NOMO-1 treated with DMSO at 0.1 percent for 48 hours (cell line): ENCODE data around the gene BSPRY.

Experiments
- DNase-seq: peaks from one replicate; lab custom pipeline; 2025; ENCODE audit not compliant: unreplicated experiment; lab: John Stamatoyannopoulos, UW

BSPRY gene

DNA sequence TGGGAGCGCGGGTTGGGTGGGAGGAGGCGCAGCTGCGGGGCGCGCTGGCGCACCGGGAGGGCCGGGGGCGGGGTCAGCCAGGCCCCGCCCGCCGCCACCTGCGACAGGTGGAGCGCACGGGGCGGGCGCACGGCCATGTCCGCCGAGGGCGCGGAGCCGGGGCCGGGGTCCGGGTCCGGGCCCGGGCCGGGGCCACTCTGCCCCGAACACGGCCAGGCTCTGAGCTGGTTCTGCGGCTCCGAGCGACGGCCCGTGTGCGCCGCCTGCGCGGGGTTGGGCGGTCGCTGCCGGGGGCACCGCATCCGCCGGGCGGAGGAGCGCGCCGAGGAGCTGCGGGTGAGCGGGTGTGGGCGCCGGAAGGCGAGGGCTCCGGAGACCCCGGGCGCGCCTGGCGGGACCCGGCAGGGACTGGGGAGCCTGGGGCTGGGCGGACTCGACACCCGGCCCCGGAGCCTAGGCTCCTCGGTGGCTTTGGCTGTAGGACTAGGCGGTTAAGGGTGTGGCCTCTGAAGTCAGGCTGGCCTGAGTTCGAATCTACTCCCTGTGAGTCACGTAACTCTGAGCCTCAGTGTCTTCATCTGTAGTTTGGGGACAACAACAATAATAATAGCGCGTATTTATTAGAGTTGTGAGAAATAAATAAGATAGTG is at the start of gene BSPRY:
BSPRY (plus strand) TSS at position 97 of the 650 bp plus-strand sequence; CDS start at position 136, 39 bp downstream.
- peak; percentile 48 for DNase-seq

GRCh38 chr9:113299800-113300292 is 49.5 kb upstream of the BSPRY start:
- DNase-seq: peak; percentile 73

GRCh38 chr9:113301548-113301947 is 47.8 kb upstream of the BSPRY start:
- no peak for DNase-seq

DNA sequence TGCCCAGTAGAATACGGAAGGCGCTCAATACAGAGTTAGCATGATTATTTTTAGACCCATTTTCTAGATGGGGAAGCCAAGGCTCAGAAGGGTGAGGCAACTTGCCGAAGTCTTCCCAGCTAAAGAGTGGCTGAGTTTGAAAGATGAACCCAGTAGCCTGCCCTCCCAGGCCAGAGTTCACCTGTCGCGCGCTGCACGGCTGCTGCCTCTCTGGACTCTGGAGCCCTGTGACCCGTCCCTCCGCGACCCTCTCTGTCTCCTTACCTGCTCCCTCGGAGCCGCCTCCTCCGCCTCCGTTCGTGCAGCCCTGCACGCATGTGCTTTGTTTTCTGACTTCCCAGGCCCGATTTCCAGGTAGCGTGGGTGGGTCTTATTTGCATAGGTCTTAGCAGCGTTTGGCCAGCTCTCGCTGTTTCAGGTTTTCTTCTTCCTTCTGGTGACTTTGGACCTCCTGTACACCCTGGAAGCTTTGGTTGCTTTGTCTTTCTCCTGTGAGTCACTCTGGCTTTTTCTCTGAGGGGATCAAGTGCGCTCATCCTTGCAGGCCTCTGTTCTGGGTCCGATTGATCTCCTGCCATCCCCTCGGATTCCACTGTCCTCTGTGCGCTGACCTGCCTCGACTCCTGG is 46.4 kb upstream of the BSPRY start, which contains the start of gene RNF183:
RNF183 (minus strand) TSS at position 585 of the 627 bp plus-strand sequence. CDS start 5,192 bp downstream, outside the sequence.
- DNase-seq: no peak

- no peak for DNase-seq
These were observed 42.8 kb upstream of the BSPRY start for GRCh38 chr9:113306566-113306965.

DNA sequence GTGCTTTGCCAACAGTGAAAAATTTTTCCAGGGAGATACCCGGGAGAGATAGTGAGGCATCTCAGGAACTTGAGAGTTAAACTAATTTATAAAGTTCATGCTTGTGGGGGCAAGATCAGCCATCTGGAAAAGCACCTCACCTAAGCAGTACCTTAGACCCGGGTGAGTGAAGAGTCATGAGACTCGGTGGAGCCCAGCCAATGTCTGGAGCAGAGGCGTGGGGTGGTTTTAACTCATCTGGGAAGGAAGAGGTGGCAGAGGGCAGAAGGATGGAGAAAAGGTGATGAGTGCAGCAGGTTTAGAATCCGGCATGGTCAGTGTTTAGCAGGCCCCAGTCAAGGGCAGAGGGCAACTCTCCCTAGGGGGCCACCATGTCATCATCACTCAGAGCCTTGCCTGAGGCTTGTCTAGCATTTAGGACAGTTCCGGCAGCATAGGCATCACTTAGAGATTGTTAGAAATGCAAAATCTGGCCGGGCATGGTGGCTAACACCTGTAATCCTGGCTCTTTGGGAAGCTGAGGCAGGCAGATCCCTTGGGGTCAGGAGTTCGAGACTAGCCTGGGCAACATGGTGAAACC is 41.9 kb upstream of the BSPRY start:
- DNase-seq: no peak

- DNase-seq: peak; percentile 53
These were observed 40.0 kb upstream of the BSPRY start for GRCh38 chr9:113309204-113309813.

DNA sequence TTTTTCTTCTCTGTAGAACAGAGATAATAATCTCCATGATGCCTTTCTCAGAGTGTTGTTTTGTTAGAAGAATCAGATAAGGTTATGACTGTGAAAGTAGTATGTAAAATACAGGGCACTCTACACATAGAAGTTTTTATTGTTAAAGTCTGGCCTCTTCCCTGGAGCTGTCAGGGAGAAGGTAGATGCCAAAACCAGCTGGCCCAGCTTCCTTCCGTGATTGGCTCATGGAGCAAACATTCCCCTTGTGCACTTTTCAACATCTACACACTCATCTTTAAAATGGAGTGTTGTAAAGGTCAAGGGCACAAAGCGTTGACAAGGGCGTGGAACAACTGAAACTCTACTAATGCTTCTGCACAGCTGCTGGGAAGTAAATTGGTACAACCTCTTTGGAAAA is 38.8 kb upstream of the BSPRY start:
- no peak for DNase-seq

DNA sequence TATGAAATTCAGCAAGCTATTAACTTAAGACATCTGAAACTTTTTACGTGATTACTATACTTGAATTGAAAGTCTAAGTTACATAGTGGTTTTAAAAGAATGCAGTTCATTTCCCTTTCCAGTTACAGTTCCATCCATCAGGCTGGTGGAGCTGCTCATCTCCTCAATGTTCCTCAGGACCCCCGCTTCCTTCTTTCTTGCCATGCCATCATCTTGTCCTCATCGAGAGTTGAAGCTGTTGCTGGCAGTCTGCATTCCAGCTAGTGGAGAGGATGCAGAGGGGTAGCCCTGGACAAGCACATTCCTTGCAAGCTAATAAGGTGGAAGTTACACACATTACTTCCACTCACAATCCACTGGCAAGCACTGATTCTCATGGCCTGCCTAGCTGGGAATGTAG is 37.4 kb upstream of the BSPRY start:
- no peak for DNase-seq

GRCh38 chr9:113313261-113313660 is 36.1 kb upstream of the BSPRY start:
- DNase-seq: no peak

DNA sequence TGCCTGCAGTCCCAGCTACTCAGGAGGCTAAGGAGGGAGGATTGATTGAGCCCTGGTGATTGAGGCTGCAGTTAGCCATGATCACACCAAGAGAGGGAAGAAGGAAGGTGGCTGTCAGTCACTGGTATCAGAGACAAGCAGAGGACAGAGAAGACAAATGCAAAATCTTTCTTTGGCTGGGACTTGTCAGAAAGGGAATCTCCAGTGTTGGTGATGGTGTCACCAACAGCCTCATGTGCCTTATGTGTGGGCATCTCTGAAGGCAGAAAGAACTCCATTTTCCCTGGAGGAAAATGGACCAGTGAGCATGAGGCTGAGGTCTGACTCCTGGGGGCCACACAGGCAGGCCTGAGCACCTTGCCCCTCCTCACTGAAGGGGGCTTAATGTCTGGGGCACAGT is 34.1 kb upstream of the BSPRY start:
- DNase-seq: no peak

- DNase-seq: no peak
These were observed 33.3 kb upstream of the BSPRY start for GRCh38 chr9:113316030-113316429.

- DNase-seq: no peak
These were observed 31.6 kb upstream of the BSPRY start for GRCh38 chr9:113317777-113318176.

DNA sequence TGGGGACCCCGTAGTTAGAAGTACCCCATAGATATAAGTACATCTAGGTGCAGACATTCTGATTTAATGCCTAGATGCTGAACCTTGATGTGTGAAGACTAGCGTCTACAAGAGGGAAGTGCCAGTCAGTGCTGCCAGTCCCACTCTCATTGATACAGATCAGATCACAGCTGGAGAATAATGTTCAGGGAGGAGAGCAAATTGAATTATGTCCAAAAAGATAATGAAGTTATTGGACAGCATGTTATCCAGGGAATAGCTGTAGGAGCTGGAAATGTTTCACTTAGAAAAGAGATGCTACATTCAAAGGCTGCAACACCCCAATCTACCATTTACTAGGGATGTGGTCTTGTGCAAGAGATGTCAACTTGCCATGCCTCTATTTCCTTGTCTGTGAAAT is 30.3 kb upstream of the BSPRY start:
- no peak for DNase-seq

GRCh38 chr9:113320051-113320450 is 29.3 kb upstream of the BSPRY start:
- no peak for DNase-seq

- no peak for DNase-seq
These were observed 26.7 kb upstream of the BSPRY start for GRCh38 chr9:113322671-113323070.

- DNase-seq: no peak
These were observed 23.1 kb upstream of the BSPRY start for GRCh38 chr9:113326230-113326629.

DNA sequence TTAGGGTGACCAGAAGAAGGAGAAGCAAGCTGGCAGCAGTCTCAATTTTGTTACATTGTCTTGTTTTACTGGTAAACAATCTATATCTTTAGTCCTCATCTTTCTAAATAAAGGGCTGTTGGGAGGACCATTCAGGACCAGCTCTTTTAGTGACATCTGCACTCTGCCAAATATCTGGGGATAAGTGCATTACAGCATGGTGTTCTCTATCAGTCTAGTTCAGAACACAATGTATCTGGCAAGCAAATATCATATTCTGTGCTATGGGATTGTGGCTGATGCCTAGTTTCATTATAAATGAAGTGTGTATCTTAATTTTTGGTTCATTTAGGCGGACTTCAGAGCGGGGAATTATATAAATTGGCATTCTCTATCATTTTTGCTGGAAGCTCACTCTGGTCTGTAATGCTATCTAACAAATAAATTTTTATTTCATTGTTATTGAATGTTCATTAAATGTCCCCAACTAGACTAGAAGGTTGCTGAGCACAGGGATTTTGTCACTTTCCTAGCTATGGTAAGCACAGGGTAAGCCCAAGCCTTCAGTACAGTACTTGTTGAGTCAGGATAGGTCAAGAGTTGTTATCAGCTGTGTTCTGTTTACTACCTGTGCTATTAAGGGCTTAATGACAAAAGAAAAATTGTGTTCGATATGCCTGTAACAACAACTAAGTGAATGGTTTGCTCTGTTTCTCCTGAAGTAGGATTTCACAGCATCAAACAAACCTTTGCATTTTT is 21.1 kb upstream of the BSPRY start:
- DNase-seq: no peak

GRCh38 chr9:113331780-113332179 is 17.6 kb upstream of the BSPRY start:
- DNase-seq: no peak

DNA sequence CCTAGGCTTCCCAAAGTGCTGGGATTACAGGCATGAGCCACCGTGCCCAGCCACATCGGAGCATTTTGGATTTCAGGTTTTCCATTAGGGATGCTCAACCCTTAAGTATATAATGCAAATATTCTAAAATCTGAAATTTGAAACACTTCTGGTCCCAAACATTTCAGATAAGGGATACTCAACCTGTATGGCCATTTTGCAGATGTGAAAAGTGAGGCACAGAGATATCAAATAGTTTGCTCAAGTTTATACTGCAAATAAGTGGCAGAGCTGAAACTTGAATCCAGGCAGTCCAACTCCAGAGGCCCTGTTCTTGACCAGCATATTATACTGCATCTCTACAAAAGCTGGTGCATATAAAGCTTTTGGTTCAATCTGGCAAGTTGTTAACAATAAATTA is 11.6 kb upstream of the BSPRY start:
- no peak for DNase-seq
